NCI-H2196 (cell line): ENCODE results near the gene GNAQ.

Source experiments
- DNase-seq: peaks from one replicate; lab custom pipeline; 2025; ENCODE audit not compliant: unreplicated experiment; lab: John Stamatoyannopoulos, UW

GNAQ gene

GRCh38 chr9:77848404-77848803 lies 183.2 kb downstream of the GNAQ start:
- DNase-seq, result no peak

- no peak for DNase-seq
Observed at GRCh38 chr9:77847626-77848025, 184.0 kb downstream of the GNAQ start.

GRCh38 chr9:77847059-77847499 lies 184.5 kb downstream of the GNAQ start:
- DNase-seq, result no peak

- DNase-seq, result no peak
Observed at GRCh38 chr9:77844415-77844814, 187.2 kb downstream of the GNAQ start.

- no peak for DNase-seq
Observed at GRCh38 chr9:77843871-77844155, 187.8 kb downstream of the GNAQ start.

GRCh38 chr9:77843076-77843870 lies 188.3 kb downstream of the GNAQ start:
- no peak for DNase-seq

GRCh38 chr9:77841739-77842386 lies 189.7 kb downstream of the GNAQ start:
- no peak for DNase-seq

- DNase-seq, result no peak
Observed at GRCh38 chr9:77839459-77840140, 192.0 kb downstream of the GNAQ start.

- DNase-seq, result no peak
Observed at GRCh38 chr9:77838986-77839385, 192.6 kb downstream of the GNAQ start.

GRCh38 chr9:77834898-77835488 lies 196.6 kb downstream of the GNAQ start:
- no peak for DNase-seq

- DNase-seq, result no peak
Observed at GRCh38 chr9:77833561-77834429, 197.8 kb downstream of the GNAQ start.

GRCh38 chr9:77832639-77833038 lies 199.0 kb downstream of the GNAQ start:
- DNase-seq, result no peak

- DNase-seq, result no peak
Observed at GRCh38 chr9:77831781-77832180, 199.8 kb downstream of the GNAQ start.

- DNase-seq, result no peak
Observed at GRCh38 chr9:77830618-77831285, 200.9 kb downstream of the GNAQ start.

GRCh38 chr9:77829420-77829819 lies 202.2 kb downstream of the GNAQ start:
- no peak for DNase-seq

- no peak for DNase-seq
Observed at GRCh38 chr9:77827104-77827784, 204.4 kb downstream of the GNAQ start.

- no peak for DNase-seq
Observed at GRCh38 chr9:77826621-77827020, 205.0 kb downstream of the GNAQ start.

- no peak for DNase-seq
Observed at GRCh38 chr9:77826116-77826515, 205.5 kb downstream of the GNAQ start.

- DNase-seq, result no peak
Observed at GRCh38 chr9:77825361-77825760, 206.2 kb downstream of the GNAQ start.
